ENCODE measurements around the gene NOTUM. TPM values are rescaled to one million over a fixed set of nuclear protein-coding genes. Genes with fewer than 3 reads are reported as not detected.
"Not testable (repeated sequence)": the region's sequence is repeated elsewhere in the genome, so short reads cannot be mapped to it uniquely, and the experiment has no call there.

NOTUM gene
- total RNA-seq, 1 donor from 2014 or later: 0.60 TPM

DNA sequence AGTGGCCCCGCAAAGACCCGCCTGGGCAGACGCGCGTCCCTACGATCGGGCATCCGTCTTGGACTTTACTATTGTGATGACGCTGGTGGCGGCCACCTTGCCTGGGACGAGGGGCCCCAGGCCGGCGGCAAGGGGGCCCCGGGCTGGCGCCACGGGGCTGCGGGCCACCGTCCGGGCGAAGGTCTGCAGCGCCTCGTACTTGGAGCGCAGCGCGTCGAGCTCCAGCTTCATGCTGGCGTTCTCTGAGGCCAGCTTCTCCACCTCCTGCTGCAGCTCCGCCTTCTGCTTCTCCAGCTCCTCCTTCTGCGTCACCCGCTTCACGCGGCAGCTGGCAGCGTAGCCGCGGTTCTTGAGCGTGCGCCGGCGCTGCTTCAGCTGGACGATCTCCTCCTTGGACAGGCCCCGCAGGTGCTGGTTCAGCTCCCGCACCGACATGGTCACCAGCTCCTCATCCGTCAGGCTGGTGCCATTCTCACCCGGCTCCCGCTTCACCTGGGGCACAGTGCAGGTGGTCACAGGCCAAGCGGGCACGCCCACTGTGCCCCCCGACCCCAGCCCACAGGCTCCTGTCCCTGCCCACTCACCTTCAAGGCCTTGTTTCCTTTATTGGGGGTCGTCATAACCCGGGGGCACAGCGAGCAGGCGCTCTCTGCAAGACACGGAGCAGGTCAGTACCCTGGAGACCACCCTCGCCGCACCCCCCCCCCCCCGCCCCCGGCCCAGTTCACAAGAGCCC lies 38.3 kb downstream of the NOTUM start:
- H3K27me3 Mint-ChIP-seq: no peaks in the 10 kb centered on the region
- no peaks in the 10 kb centered on the region for H3K9me3 Mint-ChIP-seq (ENCODE audit: low read depth)
- TF ChIP-seq, protein P1, sequence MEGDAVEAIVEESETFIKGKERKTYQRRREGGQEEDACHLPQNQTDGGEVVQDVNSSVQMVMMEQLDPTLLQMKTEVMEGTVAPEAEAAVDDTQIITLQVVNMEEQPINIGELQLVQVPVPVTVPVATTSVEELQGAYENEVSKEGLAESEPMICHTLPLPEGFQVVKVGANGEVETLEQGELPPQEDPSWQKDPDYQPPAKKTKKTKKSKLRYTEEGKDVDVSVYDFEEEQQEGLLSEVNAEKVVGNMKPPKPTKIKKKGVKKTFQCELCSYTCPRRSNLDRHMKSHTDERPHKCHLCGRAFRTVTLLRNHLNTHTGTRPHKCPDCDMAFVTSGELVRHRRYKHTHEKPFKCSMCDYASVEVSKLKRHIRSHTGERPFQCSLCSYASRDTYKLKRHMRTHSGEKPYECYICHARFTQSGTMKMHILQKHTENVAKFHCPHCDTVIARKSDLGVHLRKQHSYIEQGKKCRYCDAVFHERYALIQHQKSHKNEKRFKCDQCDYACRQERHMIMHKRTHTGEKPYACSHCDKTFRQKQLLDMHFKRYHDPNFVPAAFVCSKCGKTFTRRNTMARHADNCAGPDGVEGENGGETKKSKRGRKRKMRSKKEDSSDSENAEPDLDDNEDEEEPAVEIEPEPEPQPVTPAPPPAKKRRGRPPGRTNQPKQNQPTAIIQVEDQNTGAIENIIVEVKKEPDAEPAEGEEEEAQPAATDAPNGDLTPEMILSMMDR (IDR thresholded peaks at IDR 0.05; ENCODE audit: unreplicated experiment): no peak
- peak overlapping the region; percentile 85 for H3K27ac Mint-ChIP-seq
- peaks cover 29% of the 10 kb centered on the region for H3K4me1 Mint-ChIP-seq (ENCODE audit: low read depth)
- peaks cover 7% of the 10 kb centered on the region for H3K36me3 Mint-ChIP-seq (ENCODE audit: insufficient read depth)
- DNase-seq (ENCODE audit: low spot score, unreplicated experiment): no peak
- H3K4me3 Mint-ChIP-seq (ENCODE audit: low read depth): peak overlapping the region; percentile 67

DNA sequence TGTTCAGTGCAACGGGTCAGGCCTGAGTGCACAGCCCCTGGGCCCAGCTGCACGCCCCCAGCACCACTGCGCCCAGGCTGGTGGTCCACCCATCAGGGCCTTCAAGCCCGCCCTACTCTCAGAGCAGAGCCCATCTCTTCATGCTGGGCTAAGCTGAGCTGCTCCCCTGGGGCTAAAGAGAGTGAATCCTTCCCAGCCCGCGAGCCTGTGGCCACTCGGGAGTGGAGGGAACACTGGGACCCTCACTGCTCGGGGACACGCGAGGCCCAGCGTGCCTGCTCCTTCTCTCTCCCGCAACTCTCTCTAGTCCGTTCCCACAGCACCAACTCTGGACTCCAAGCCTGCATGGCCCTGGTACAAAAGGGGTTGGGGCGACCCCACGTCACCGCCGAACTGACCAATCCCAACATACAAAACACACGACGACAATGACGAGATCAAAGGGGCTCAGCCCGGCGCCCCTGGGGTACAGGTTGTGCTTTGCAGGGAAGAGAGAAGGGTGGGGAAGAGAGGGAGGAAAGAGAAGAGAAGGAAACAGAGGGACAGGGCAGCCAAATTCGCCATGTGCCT lies 38.9 kb downstream of the NOTUM start:
- Mint-ChIP-seq H3K27me3 (no peaks in the 10 kb centered on the region), H3K36me3 (ENCODE audit: insufficient read depth) (peaks cover 7% of the 10 kb centered on the region), H3K27ac (no peak overlapping the region), H3K4me3 (ENCODE audit: low read depth) (no peak overlapping the region), H3K4me1 (ENCODE audit: low read depth) (peaks cover 33% of the 10 kb centered on the region), H3K9me3 (ENCODE audit: low read depth) (no peaks in the 10 kb centered on the region)
- TF ChIP-seq, protein P1 (IDR thresholded peaks at IDR 0.05; ENCODE audit: unreplicated experiment): no peak
- DNase-seq (ENCODE audit: low spot score, unreplicated experiment): no peak

DNA sequence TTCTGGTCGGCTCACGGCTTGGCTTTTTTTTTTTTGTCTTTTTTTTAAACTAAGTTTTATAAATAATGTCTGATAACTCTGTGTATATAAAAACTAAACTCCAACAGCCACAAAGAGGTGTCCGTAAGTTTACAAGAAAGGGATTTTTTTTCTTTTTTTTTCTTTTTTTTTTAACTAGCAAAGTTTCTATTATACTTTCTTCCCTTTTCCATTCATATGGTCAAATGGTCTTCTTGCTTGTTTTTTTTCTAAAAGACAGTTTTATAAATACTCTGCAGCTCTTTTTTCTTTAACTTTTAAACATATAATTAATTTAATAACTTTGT lies 39.5 kb downstream of the NOTUM start:
- Mint-ChIP-seq H3K9me3 (ENCODE audit: low read depth) (no peaks in the 10 kb centered on the region), H3K27ac (no peak overlapping the region), H3K27me3 (no peaks in the 10 kb centered on the region), H3K4me3 (ENCODE audit: low read depth) (no peak overlapping the region), H3K36me3 (ENCODE audit: insufficient read depth) (peaks cover 8% of the 10 kb centered on the region), H3K4me1 (ENCODE audit: low read depth) (peaks cover 37% of the 10 kb centered on the region)
- DNase-seq (ENCODE audit: low spot score, unreplicated experiment): no peak
- TF ChIP-seq, protein P1 (IDR thresholded peaks at IDR 0.05; ENCODE audit: unreplicated experiment): no peak

DNA sequence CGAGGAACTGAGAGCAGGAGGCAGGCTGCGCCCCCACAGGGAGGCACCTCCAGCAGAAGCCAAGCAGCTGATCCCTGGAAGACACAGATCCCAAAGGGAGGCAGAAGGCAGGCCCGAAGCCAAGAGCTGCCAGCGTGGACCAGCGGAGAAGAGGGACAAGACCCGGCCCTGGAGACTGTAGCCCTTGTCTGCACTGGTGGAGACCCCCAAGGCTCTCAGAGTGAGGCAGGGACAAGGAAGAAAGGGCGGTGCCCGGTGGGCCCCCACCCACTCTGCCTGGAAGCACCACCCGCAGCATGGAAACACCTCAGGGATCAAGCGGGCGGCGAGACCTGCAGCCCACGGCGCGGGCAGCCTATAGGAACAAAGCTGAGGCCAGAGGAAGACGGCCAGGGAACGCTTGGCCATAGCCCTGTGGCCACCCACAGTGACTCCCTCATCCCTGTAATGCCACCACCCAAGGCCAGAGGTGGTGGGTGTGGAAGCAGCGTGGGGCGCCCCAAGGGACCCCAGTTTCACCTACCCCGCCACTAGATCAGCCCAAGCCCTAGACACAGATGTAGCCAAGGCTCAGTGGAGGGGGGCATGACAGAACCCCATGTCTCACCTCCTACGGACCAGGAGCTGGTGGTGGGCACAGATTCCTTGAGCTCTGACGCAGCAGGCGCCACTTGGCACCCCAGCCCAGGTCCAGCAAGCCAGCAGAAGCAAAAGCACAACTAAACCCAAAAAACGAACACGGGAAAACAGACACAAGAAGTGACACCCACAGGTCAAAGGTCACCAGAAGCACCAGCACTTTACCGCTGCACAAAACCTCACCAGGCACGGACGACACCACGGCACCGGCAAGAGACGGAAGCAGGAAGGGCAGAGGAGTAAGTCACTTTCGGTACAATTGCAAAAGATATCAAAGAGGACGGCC lies 40.1 kb downstream of the NOTUM start:
- no peaks in the 10 kb centered on the region for H3K9me3 Mint-ChIP-seq (ENCODE audit: low read depth)
- H3K4me1 Mint-ChIP-seq (ENCODE audit: low read depth): peaks cover 31% of the 10 kb centered on the region
- no peaks in the 10 kb centered on the region for H3K27me3 Mint-ChIP-seq
- H3K4me3 Mint-ChIP-seq (ENCODE audit: low read depth): no peak overlapping the region
- TF ChIP-seq, protein P1 (IDR thresholded peaks at IDR 0.05; ENCODE audit: unreplicated experiment): no peak
- peaks cover 8% of the 10 kb centered on the region for H3K36me3 Mint-ChIP-seq (ENCODE audit: insufficient read depth)
- no peak overlapping the region for H3K27ac Mint-ChIP-seq
- DNase-seq (ENCODE audit: low spot score, unreplicated experiment): no peak

GRCh38 chr17:81918832-81919545 lies 42.0 kb downstream of the NOTUM start:
- peak overlapping the region; percentile 77 for H3K4me3 Mint-ChIP-seq (ENCODE audit: low read depth)

DNA sequence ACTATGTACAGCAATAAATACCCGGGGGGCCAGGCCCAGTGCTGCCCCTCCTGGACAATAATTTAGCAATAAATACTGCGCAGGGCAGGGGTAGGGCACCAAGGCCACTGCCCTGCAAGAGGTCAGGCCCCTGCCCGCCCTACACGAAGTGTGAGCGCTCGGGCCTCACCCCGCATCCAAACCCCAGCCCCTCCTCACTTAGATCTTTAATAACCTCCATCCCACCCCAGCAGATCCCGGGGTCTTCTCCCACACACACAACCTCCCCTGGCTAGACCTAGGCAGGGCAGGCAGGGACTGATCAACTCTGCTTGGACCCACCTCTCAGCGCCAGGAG lies 42.7 kb downstream of the NOTUM start:
- Mint-ChIP-seq H3K27ac (peak overlapping the region; percentile 85), H3K36me3 (ENCODE audit: insufficient read depth) (peaks cover 12% of the 10 kb centered on the region), H3K4me3 (ENCODE audit: low read depth) (peak overlapping the region; percentile 77), H3K4me1 (ENCODE audit: low read depth) (peaks cover 21% of the 10 kb centered on the region)
- DNase-seq (ENCODE audit: low spot score, unreplicated experiment); H3K9me3 Mint-ChIP-seq (ENCODE audit: low read depth); H3K27me3 Mint-ChIP-seq: not testable (repeated sequence)

More at GRCh38 chr17:81918832-81919545, 42.0 kb downstream of the NOTUM start:
- H3K27me3 Mint-ChIP-seq: no peaks in the 10 kb centered on the region
- peaks cover 23% of the 10 kb centered on the region for H3K4me1 Mint-ChIP-seq (ENCODE audit: low read depth)
- peaks cover 10% of the 10 kb centered on the region for H3K36me3 Mint-ChIP-seq (ENCODE audit: insufficient read depth)
- no peaks in the 10 kb centered on the region for H3K9me3 Mint-ChIP-seq (ENCODE audit: low read depth)
- H3K27ac Mint-ChIP-seq: peak overlapping the region; percentile 78
- no peak for DNase-seq (ENCODE audit: low spot score, unreplicated experiment)
- TF ChIP-seq, protein P1 (IDR thresholded peaks at IDR 0.05; ENCODE audit: unreplicated experiment): no peak
